H9 (cell line): ENCODE measurements around the gene SDHA. TPM values are rescaled to one million over a fixed set of nuclear protein-coding genes. Genes with fewer than 3 reads are reported as not detected.

Experiments used
- DNase-seq: peaks from one replicate; pipeline ENCODE4 v3.0.0-alpha.2; 2017
- H2AFZ ChIP-seq: one replicate; pipeline ENCODE4 v1.6.1; 2013; ENCODE audit warnings: mild to moderate bottlenecking, low read length, control low read depth, moderate library complexity
- H2AK5ac ChIP-seq: 2 replicates; pipeline ENCODE4 v1.6.1; 2013; ENCODE audit warnings: low read length, control low read depth, mixed read lengths; ENCODE audit not compliant: insufficient read length
- H2BK120ac ChIP-seq: one replicate; pipeline ENCODE4 v1.6.1; 2013; ENCODE audit warnings: low read depth, mild to moderate bottlenecking, low read length, control low read depth, inconsistent platforms; ENCODE audit not compliant: poor library complexity, severe bottlenecking
- H2BK12ac ChIP-seq: 2 replicates; pipeline ENCODE4 v1.6.1; 2013; ENCODE audit warnings: low read length, control low read depth, mixed read lengths, low read depth; ENCODE audit not compliant: insufficient read length
- H2BK15ac ChIP-seq: 2 replicates; pipeline ENCODE4 v1.6.1; 2013; ENCODE audit warnings: low read depth, low read length, control low read depth
- H2BK20ac ChIP-seq: one replicate; pipeline ENCODE4 v1.6.1; 2013; ENCODE audit warnings: low read depth, mild to moderate bottlenecking, low read length, control low read depth, inconsistent platforms; ENCODE audit not compliant: poor library complexity, severe bottlenecking
- H2BK5ac ChIP-seq: 2 replicates; pipeline ENCODE4 v1.6.1; 2013; ENCODE audit warnings: low read length, control low read depth, mixed read lengths; ENCODE audit not compliant: insufficient read length
- H3K14ac ChIP-seq: 2 replicates; pipeline ENCODE4 v1.6.1; 2013; ENCODE audit warnings: low read length, control low read depth; ENCODE audit not compliant: insufficient read depth
- H3K18ac ChIP-seq: 2 replicates; pipeline ENCODE4 v1.6.1; 2013; ENCODE audit warnings: low read depth, mild to moderate bottlenecking, mixed read lengths, low read length, control low read depth; ENCODE audit not compliant: insufficient read length
- H3K23ac ChIP-seq: 2 replicates; pipeline ENCODE4 v1.6.1; 2013; ENCODE audit warnings: low read length, control low read depth, mixed read lengths, low read depth; ENCODE audit not compliant: insufficient read length
- H3K23me2 ChIP-seq: 2 replicates; pipeline ENCODE4 v1.6.1; 2013; ENCODE audit warnings: low read depth, mild to moderate bottlenecking, mixed read lengths, low read length, control low read depth; ENCODE audit not compliant: insufficient read length, poor library complexity, severe bottlenecking
- H3K27ac ChIP-seq: 2 replicates; pipeline ENCODE4 v1.5.1; 2013; ENCODE audit warnings: low read length, control low read depth, mixed read lengths, low read depth; ENCODE audit not compliant: insufficient read length
- H3K27me3 ChIP-seq: 2 replicates; pipeline ENCODE4 v1.6.1; 2013; ENCODE audit warnings: low read length, control low read depth, inconsistent platforms; ENCODE audit not compliant: insufficient read depth
- H3K4ac ChIP-seq: 2 replicates; pipeline ENCODE4 v1.6.1; 2013; ENCODE audit warnings: low read depth, mild to moderate bottlenecking, control low read depth, inconsistent platforms, low read length, moderate library complexity
- H3K4me1 ChIP-seq: 2 replicates; pipeline ENCODE4 v1.6.1; 2013; ENCODE audit warnings: low read length, control low read depth, inconsistent platforms; ENCODE audit not compliant: insufficient read depth
- H3K4me2 ChIP-seq: 2 replicates; pipeline ENCODE4 v1.6.1; 2013; ENCODE audit warnings: low read length, control low read depth, mixed read lengths; ENCODE audit not compliant: insufficient read length, insufficient read depth
- H3K56ac ChIP-seq: 2 replicates; pipeline ENCODE4 v1.6.1; 2013; ENCODE audit warnings: low read depth, mild to moderate bottlenecking, mixed read lengths, low read length, control low read depth; ENCODE audit not compliant: insufficient read length
- H3K79me1 ChIP-seq: 2 replicates; pipeline ENCODE4 v1.6.1; 2013; ENCODE audit warnings: low read depth, mild to moderate bottlenecking, moderate library complexity, low read length, control low read depth, inconsistent platforms; ENCODE audit not compliant: insufficient read depth, poor library complexity, severe bottlenecking
- H3K79me2 ChIP-seq: 2 replicates; pipeline ENCODE4 v1.6.1; 2013; ENCODE audit warnings: low read length, control low read depth, inconsistent platforms; ENCODE audit not compliant: insufficient read depth
- H3K9ac ChIP-seq: 2 replicates; pipeline ENCODE4 v1.6.1; 2013; ENCODE audit warnings: low read length, control low read depth, mixed read lengths; ENCODE audit not compliant: insufficient read length; ENCODE audit errors: extremely low read depth
- H3K9me3 ChIP-seq: one replicate; pipeline ENCODE4 v1.6.1; 2013; ENCODE audit warnings: low read depth, low read length, inconsistent platforms; ENCODE audit not compliant: control insufficient read depth
- H3T11ph ChIP-seq: one replicate; pipeline ENCODE4 v1.6.1; 2013; ENCODE audit warnings: mild to moderate bottlenecking, low read length, control low read depth, inconsistent platforms
- H4K20me1 ChIP-seq: one replicate; pipeline ENCODE4 v1.6.1; 2013; ENCODE audit not compliant: control insufficient read depth, insufficient read length, insufficient read depth
- H4K5ac ChIP-seq: 2 replicates; pipeline ENCODE4 v1.6.1; 2013; ENCODE audit warnings: low read depth, mild to moderate bottlenecking, mixed read lengths, low read length, control low read depth; ENCODE audit not compliant: insufficient read length
- H4K8ac ChIP-seq: replicated peaks from 2 replicates; pipeline ENCODE4 v1.6.1; 2013; ENCODE audit warnings: low read length, control low read depth, mixed read lengths, low read depth; ENCODE audit not compliant: insufficient read length
- H4K91ac ChIP-seq: 2 replicates; pipeline ENCODE4 v1.6.1; 2013; ENCODE audit warnings: low read depth, mild to moderate bottlenecking, moderate library complexity, mixed read lengths, low read length, control low read depth; ENCODE audit not compliant: insufficient read length
- H3K27ac Mint-ChIP-seq, 3 experiments: 2 replicates in 2 of 3; 3 replicates in 1 of 3; pipeline ENCODE4 v1.8.0; 2020 to 2021; ENCODE audit warnings: mixed read lengths in 3 of 3, mild to moderate bottlenecking in 1 of 3, moderate library complexity in 1 of 3
- H3K27me3 Mint-ChIP-seq: 2 replicates; pipeline ENCODE4 v1.8.0; 2021; ENCODE audit warnings: low read depth, mild to moderate bottlenecking, moderate library complexity, mixed read lengths
- H3K36me3 Mint-ChIP-seq, 3 experiments: 2 replicates in 2 of 3; 3 replicates in 1 of 3; pipeline ENCODE4 v1.8.0; 2020 to 2021; ENCODE audit warnings: low read depth in 3 of 3, mixed read lengths in 3 of 3; ENCODE audit not compliant: insufficient read depth in 1 of 3
- H3K4me1 Mint-ChIP-seq, 2 experiments: 2 replicates each; pipeline ENCODE4 v1.8.0; 2020; ENCODE audit warnings: mixed read lengths in 2 of 2
- H3K4me3 Mint-ChIP-seq, 2 experiments: 2 replicates in 1 of 2; 3 replicates in 1 of 2; pipeline ENCODE4 v1.8.0; 2020 to 2021; ENCODE audit warnings: mild to moderate bottlenecking in 2 of 2, mixed read lengths in 2 of 2, moderate library complexity in 1 of 2
- H3K9me3 Mint-ChIP-seq, 2 experiments: 2 replicates in 1 of 2; 3 replicates in 1 of 2; pipeline ENCODE4 v1.8.0; 2020; ENCODE audit warnings: mild to moderate bottlenecking in 2 of 2, mixed read lengths in 2 of 2, moderate library complexity in 1 of 2
- CTCF ChIP-seq: fragments of 200-600 bp; sonication (generic); conservative IDR thresholded peaks from 3 replicates; pipeline ENCODE4 v1.8.0; 2021; ENCODE audit warnings: antibody characterized with exemption, mild to moderate bottlenecking
- WGBS: extraction: QIAGEN DNeasy Blood & Tissue Kit; methylation state at CpG from one replicate; pipeline ENCODE4 v1.1.7; 2013; ENCODE audit warnings: missing lambda C conversion rate, low lambda C conversion rate, mixed read lengths; ENCODE audit not compliant: insufficient read length; ENCODE audit errors: extremely low coverage; 5-methylcytosine and 5-hydroxymethylcytosine counted together
- total RNA-seq: library from RNA; stranded (reverse); gene quantifications from 2 replicates; pipeline ENCODE4 v1.2.1, GENCODE V29; 2021

The SDHA gene
- total RNA-seq, 1 experiment from 2014 or later, result 84.8 TPM

- H3K36me3 Mint-ChIP-seq, result peaks cover 8 to 54% (median 53%) of the 10 kb centered on the region in 3 experiments
- H3K4ac ChIP-seq, result no peak overlapping the region
- no peak overlapping the region for H4K91ac ChIP-seq
- no peak overlapping the region for H4K8ac ChIP-seq
- no peak overlapping the region for H3K14ac ChIP-seq
- H3K9me3 ChIP-seq, result no peaks in the 10 kb centered on the region
- TF ChIP-seq CTCF, result no peak
- no peaks in the 10 kb centered on the region for H3K79me2 ChIP-seq
- H3K4me3 Mint-ChIP-seq, result no peak overlapping the region
- no peaks in the 10 kb centered on the region for H3K23me2 ChIP-seq
- no peaks in the 10 kb centered on the region for H3K27me3 ChIP-seq
- H3K4me1 Mint-ChIP-seq, result peaks cover 7 to 9% of the 10 kb centered on the region in 2 experiments
- WGBS, result no CpG with 5 or more reads among the region's 12 CpGs
- no peak overlapping the region for H2BK120ac ChIP-seq
- H3K9ac ChIP-seq, result no peak overlapping the region
- no peak overlapping the region for H2AK5ac ChIP-seq
- H3K9me3 Mint-ChIP-seq, result no peaks in the 10 kb centered on the region
- no peak overlapping the region for H2BK5ac ChIP-seq
- no peak overlapping the region for H4K5ac ChIP-seq
- no peak overlapping the region for H2BK15ac ChIP-seq
- DNase-seq, result no peak
- H3K4me2 ChIP-seq, result no peak overlapping the region
- H2BK12ac ChIP-seq, result no peak overlapping the region
- no peak overlapping the region for H3K56ac ChIP-seq
- H4K20me1 ChIP-seq, result no peaks in the 10 kb centered on the region
- H2BK20ac ChIP-seq, result no peak overlapping the region
- no peak overlapping the region for H2AFZ ChIP-seq
- no peak overlapping the region for H3K18ac ChIP-seq
- H3K4me1 ChIP-seq, result no peaks in the 10 kb centered on the region; the same call in 1 of the 2 replicates
- no peak overlapping the region for H3K27ac ChIP-seq
- no peaks in the 10 kb centered on the region for H3K79me1 ChIP-seq
- no peak overlapping the region; a peak in 1 of 7 replicates for H3K27ac Mint-ChIP-seq
- H3K27me3 Mint-ChIP-seq, result no peaks in the 10 kb centered on the region; the same call in 1 of the 2 replicates
- H3K23ac ChIP-seq, result no peak overlapping the region
- H3T11ph ChIP-seq, result no peak overlapping the region
Observed at GRCh38 chr5:182126-182525, 36.0 kb upstream of the SDHA start.
